ENCODE data around the gene KPNA4. TPM values are rescaled to one million over a fixed set of nuclear protein-coding genes. Genes with fewer than 3 reads are reported as not detected.
A peak's percentile ranks its signal among the peaks of the same experiment; 100 is the strongest.
"Not testable (repeated sequence)": the region's sequence is repeated elsewhere in the genome, so short reads cannot be mapped to it uniquely, and the experiment has no call there.

The KPNA4 gene
- total and polyA plus RNA-seq, 4 donors: 39.8 to 82.5 (median 51.4) TPM

DNA sequence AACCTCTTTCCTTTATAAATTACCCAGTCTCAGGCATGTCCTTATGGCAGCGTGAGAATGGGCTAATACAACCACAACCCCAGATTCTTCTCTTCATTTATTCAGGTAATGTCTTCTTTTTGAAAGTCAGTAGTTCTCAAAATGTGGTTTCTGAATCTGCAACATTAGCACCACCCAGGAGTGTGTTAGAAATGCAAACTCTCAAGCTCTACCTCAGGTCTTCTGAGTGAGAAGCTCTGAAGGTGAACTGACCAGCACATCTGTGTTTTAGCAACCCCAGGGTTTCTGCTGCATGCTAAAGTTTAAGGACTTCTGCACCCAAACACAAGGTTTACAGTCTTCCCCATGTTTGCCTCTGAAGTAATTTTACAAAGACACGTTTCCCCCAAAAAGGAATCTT lies 93.5 kb downstream of the KPNA4 start:
- Histone ChIP-seq H3K27ac (ENCODE audit: low read depth, low read length) (no peak overlapping the region), H3K4me1 (ENCODE audit: control insufficient read depth, insufficient read depth, low read length) (no peaks in the 10 kb centered on the region), H3K9me3 (ENCODE audit: control insufficient read depth, insufficient read depth, low read length) (peaks cover 5% of the 10 kb centered on the region), H3K36me3 (ENCODE audit: control insufficient read depth, insufficient read depth, low read length) (no peaks in the 10 kb centered on the region), H3K27me3 (ENCODE audit: control insufficient read depth, insufficient read depth, low read length) (no peaks in the 10 kb centered on the region), H3K4me3 (ENCODE audit: low read depth, low read length) (no peak overlapping the region)
- DNase-seq (ENCODE audit: low read depth in 4 of 6, low spot score in 6 of 6): no peak
- 60% methylated on average over 1 of the region's 2 CpGs for WGBS (ENCODE audit: insufficient coverage)

DNA sequence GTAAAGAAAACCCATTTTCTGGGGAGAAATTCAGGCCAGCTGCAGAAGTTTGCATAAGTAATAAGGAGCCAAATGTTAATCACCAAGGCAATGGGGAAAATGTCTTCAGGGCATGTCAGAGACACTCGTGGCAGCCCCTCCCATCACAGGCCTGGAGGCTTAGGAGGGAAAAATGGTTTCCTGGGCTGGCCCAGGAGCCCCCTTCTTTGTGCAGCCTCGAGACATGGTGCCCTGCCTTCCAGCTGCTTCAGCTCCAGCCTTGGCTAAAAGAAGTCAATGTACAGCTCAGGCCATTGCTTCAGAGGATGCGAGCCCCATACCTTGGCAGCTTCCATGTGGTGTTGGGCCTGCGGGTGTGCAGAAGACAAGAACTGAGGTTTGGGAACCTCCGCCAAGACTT lies 95.2 kb downstream of the KPNA4 start:
- WGBS (ENCODE audit: insufficient coverage): 88% methylated on average over 5 of the region's 5 CpGs
- H3K4me3 ChIP-seq (ENCODE audit: low read depth, low read length): no peak overlapping the region
- no peak for DNase-seq (ENCODE audit: low read depth in 4 of 6, low spot score in 6 of 6)

DNA sequence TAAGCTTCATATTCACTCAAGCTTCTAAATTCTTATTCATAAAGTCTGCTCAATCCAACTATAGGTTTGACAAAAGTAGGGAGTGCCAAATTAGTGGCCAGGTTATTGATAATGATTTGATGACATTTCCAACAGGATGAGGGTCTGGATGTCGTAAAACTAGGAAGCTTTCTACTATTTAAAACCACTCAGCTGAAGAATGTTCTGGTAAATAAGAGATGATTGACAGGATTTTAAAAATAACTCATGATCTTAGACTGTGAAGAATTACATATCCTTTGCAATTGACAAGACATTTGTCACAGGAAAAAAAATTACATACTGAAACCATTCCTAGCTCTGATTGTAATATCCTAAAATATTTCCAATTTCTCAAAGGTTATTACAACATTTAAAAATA lies 100.4 kb downstream of the KPNA4 start:
- H3K9me3 ChIP-seq (ENCODE audit: control insufficient read depth, insufficient read depth, low read length): peaks cover 1% of the 10 kb centered on the region
- H3K36me3 ChIP-seq (ENCODE audit: control insufficient read depth, insufficient read depth, low read length): no peaks in the 10 kb centered on the region
- H3K4me1 ChIP-seq (ENCODE audit: control insufficient read depth, insufficient read depth, low read length): no peaks in the 10 kb centered on the region
- H3K27me3 ChIP-seq (ENCODE audit: control insufficient read depth, insufficient read depth, low read length): no peaks in the 10 kb centered on the region
- WGBS (ENCODE audit: insufficient coverage): no CpG with 5 or more reads among the region's 1 CpG
- DNase-seq (ENCODE audit: low read depth in 4 of 6, low spot score in 6 of 6): no peak
- no peak overlapping the region for H3K27ac ChIP-seq (ENCODE audit: low read depth, low read length)
- no peak overlapping the region for H3K4me3 ChIP-seq (ENCODE audit: low read depth, low read length)

More for the DNA sequence above, 95.2 kb downstream of the KPNA4 start:
- H3K27me3 ChIP-seq (ENCODE audit: control insufficient read depth, insufficient read depth, low read length): no peaks in the 10 kb centered on the region
- H3K36me3 ChIP-seq (ENCODE audit: control insufficient read depth, insufficient read depth, low read length): no peaks in the 10 kb centered on the region
- H3K9me3 ChIP-seq (ENCODE audit: control insufficient read depth, insufficient read depth, low read length): peaks cover 5% of the 10 kb centered on the region
- no peak overlapping the region for H3K27ac ChIP-seq (ENCODE audit: low read depth, low read length)
- no peaks in the 10 kb centered on the region for H3K4me1 ChIP-seq (ENCODE audit: control insufficient read depth, insufficient read depth, low read length)

DNA sequence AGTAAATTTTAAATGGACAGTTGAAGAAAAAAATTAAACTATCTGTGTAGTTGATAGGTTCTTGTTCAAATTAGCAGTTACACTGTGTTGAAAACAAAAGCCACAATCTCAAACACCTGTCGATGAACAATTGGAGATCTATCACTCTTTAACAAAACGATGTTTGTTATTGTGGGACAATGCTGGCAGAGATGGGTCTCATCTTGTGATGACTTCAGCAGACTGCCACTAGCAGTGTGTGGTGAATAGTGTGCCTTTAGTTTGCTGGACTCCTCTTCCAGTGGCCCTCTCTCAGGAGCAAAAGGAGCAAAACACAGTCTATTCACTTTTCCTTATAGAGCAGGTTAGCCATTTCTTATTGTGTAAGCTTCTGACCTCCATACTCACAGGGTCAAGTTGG lies 101.0 kb downstream of the KPNA4 start:
- Histone ChIP-seq H3K27ac (ENCODE audit: low read depth, low read length) (no peak overlapping the region), H3K27me3 (ENCODE audit: control insufficient read depth, insufficient read depth, low read length) (no peaks in the 10 kb centered on the region), H3K4me3 (ENCODE audit: low read depth, low read length) (no peak overlapping the region), H3K4me1 (ENCODE audit: control insufficient read depth, insufficient read depth, low read length) (no peaks in the 10 kb centered on the region), H3K36me3 (ENCODE audit: control insufficient read depth, insufficient read depth, low read length) (no peaks in the 10 kb centered on the region), H3K9me3 (ENCODE audit: control insufficient read depth, insufficient read depth, low read length) (no peaks in the 10 kb centered on the region)
- no CpG with 5 or more reads among the region's 2 CpGs for WGBS (ENCODE audit: insufficient coverage)
- no peak for DNase-seq (ENCODE audit: low read depth in 4 of 6, low spot score in 6 of 6)

DNA sequence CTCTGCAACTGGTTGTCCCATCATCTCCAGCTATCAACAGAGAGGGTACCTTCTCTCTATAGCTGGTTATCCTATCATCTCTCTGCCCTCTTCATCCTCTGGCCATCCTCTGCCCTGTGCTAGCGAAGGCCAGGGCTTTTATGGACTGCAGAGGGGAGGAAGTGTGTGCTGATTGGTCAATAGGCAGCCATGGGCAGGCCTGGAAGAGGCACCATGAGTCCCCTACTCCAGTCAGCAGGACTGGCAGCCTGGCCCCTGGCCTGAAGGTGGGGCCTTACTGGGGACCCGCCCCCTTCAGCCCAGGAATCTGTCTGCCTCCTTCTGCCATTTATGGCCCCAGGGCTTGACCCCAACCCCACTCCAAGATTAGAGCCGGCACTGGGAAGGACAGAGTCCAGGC lies 105.3 kb downstream of the KPNA4 start:
- Histone ChIP-seq H3K36me3 (ENCODE audit: control insufficient read depth, insufficient read depth, low read length) (no peaks in the 10 kb centered on the region), H3K9me3 (ENCODE audit: control insufficient read depth, insufficient read depth, low read length) (no peaks in the 10 kb centered on the region), H3K27ac (ENCODE audit: low read depth, low read length) (no peak overlapping the region), H3K27me3 (ENCODE audit: control insufficient read depth, insufficient read depth, low read length) (no peaks in the 10 kb centered on the region), H3K4me1 (ENCODE audit: control insufficient read depth, insufficient read depth, low read length) (no peaks in the 10 kb centered on the region), H3K4me3 (ENCODE audit: low read depth, low read length) (no peak overlapping the region)
- no peak for DNase-seq (ENCODE audit: low read depth in 4 of 6, low spot score in 6 of 6)
- 100% methylated on average over 2 of the region's 3 CpGs for WGBS (ENCODE audit: insufficient coverage)

DNA sequence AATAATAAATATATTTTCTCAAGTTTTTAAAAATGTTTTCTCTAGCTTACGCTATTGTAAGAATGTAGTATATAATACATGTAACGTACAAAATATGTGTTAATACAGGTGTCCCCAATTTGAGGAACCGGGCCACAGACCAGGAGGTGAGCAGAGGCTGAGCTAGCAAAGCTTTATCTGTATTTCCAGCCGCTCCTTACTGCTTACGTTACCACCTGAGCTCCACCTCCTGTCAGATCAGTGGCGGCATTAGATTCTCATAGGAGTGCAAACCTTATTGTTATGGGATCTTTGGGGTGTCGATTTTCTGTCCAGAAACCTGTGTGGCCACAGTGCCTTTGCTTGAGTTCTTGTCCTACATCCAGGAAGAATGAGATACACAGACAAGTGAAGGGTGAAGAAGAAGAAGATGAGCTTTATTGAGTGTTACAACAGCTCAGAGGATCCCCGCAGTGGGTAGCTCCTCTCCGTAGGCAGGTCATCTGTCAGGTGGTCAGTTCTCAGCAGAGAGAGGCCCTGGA lies 105.9 kb downstream of the KPNA4 start:
- no peak overlapping the region for H3K27ac ChIP-seq (ENCODE audit: low read depth, low read length)
- WGBS (ENCODE audit: insufficient coverage): 95% methylated on average over 4 of the region's 9 CpGs
- H3K4me3 ChIP-seq (ENCODE audit: low read depth, low read length): no peak overlapping the region
- no peaks in the 10 kb centered on the region for H3K27me3 ChIP-seq (ENCODE audit: control insufficient read depth, insufficient read depth, low read length)
- no peaks in the 10 kb centered on the region for H3K36me3 ChIP-seq (ENCODE audit: control insufficient read depth, insufficient read depth, low read length)
- DNase-seq (ENCODE audit: low read depth in 4 of 6, low spot score in 6 of 6): no peak
- no peaks in the 10 kb centered on the region for H3K4me1 ChIP-seq (ENCODE audit: control insufficient read depth, insufficient read depth, low read length)
- H3K9me3 ChIP-seq (ENCODE audit: control insufficient read depth, insufficient read depth, low read length): no peaks in the 10 kb centered on the region

DNA sequence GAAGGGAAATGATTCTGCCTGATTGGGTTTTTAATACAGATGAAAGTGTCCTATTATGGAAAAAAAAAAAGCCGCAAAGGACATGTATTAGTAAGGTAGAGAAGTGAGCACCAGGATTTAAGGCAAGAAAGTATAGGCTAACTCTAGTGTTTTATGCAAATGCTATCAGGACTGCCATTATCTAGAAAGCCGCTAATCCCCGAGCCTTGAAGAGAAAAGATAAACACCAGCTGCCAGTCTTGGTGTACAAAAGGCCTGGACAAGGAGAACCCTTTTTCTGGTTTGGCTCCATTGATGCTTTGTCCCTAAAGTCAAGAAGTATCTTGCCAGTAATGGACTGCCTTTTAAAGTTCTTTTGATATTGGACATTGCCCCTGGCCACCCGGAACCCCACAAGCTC lies 107.2 kb downstream of the KPNA4 start:
- Histone ChIP-seq H3K4me1 (ENCODE audit: control insufficient read depth, insufficient read depth, low read length) (no peaks in the 10 kb centered on the region), H3K27me3 (ENCODE audit: control insufficient read depth, insufficient read depth, low read length) (no peaks in the 10 kb centered on the region), H3K4me3 (ENCODE audit: low read depth, low read length) (no peak overlapping the region), H3K27ac (ENCODE audit: low read depth, low read length) (no peak overlapping the region), H3K9me3 (ENCODE audit: control insufficient read depth, insufficient read depth, low read length) (no peaks in the 10 kb centered on the region), H3K36me3 (ENCODE audit: control insufficient read depth, insufficient read depth, low read length) (no peaks in the 10 kb centered on the region)
- DNase-seq (ENCODE audit: low read depth in 4 of 6, low spot score in 6 of 6): no peak
- 70% methylated on average over 2 of the region's 4 CpGs for WGBS (ENCODE audit: insufficient coverage)

DNA sequence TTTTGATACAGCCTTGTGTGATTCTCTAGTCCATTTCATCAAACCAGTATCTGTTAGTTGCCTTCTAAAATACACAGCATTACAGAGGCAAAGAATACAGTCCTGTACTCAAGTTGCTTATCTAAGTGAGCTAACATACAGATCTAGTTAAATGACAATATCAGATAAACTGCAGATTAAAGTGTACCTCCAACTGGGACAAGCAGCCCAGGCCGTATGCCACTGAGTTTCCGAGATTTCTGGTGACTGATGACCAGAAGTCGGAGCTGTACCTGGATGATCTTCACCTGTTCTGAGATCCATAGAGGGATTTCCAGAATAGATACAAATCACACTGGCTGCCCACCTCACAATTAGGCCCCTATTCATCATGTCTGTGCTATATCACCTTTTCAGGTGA lies 109.5 kb downstream of the KPNA4 start:
- Histone ChIP-seq H3K36me3 (ENCODE audit: control insufficient read depth, insufficient read depth, low read length) (no peaks in the 10 kb centered on the region), H3K27me3 (ENCODE audit: control insufficient read depth, insufficient read depth, low read length) (no peaks in the 10 kb centered on the region), H3K9me3 (ENCODE audit: control insufficient read depth, insufficient read depth, low read length) (no peaks in the 10 kb centered on the region), H3K4me3 (ENCODE audit: low read depth, low read length) (no peak overlapping the region), H3K27ac (ENCODE audit: low read depth, low read length) (no peak overlapping the region), H3K4me1 (ENCODE audit: control insufficient read depth, insufficient read depth, low read length) (no peaks in the 10 kb centered on the region)
- no peak for DNase-seq (ENCODE audit: low read depth in 4 of 6, low spot score in 6 of 6)
- 89% methylated on average over 3 of the region's 3 CpGs for WGBS (ENCODE audit: insufficient coverage)

DNA sequence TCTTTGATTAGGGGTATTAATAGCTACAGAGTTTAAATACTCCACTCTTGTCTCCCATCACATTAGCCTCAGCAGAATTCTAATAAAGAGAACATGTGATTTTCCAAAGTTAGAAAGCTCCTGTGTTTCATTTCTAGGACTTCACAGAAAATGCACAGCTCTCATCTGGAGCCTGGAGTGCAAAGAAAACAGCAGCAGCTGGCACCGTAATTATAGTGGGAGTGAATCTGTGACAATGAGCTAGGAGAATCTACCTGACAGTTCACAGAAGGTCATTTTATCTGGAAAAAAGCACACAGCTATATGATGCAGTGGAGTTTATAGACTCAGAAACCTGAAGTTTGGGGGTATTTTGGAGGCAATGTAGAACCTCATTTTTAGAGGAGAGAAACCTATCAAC lies 110.4 kb downstream of the KPNA4 start:
- WGBS (ENCODE audit: insufficient coverage): 67% methylated on average over 1 of the region's 1 CpG
- Histone ChIP-seq H3K4me3 (ENCODE audit: low read depth, low read length) (no peak overlapping the region), H3K4me1 (ENCODE audit: control insufficient read depth, insufficient read depth, low read length) (peaks cover 4% of the 10 kb centered on the region), H3K9me3 (ENCODE audit: control insufficient read depth, insufficient read depth, low read length) (peaks cover 1% of the 10 kb centered on the region), H3K36me3 (ENCODE audit: control insufficient read depth, insufficient read depth, low read length) (no peaks in the 10 kb centered on the region), H3K27me3 (ENCODE audit: control insufficient read depth, insufficient read depth, low read length) (peaks cover 7% of the 10 kb centered on the region), H3K27ac (ENCODE audit: low read depth, low read length) (no peak overlapping the region)
- peak in 1 of 6 donors; percentile 33 for DNase-seq (ENCODE audit: low read depth in 4 of 6, low spot score in 6 of 6)

DNA sequence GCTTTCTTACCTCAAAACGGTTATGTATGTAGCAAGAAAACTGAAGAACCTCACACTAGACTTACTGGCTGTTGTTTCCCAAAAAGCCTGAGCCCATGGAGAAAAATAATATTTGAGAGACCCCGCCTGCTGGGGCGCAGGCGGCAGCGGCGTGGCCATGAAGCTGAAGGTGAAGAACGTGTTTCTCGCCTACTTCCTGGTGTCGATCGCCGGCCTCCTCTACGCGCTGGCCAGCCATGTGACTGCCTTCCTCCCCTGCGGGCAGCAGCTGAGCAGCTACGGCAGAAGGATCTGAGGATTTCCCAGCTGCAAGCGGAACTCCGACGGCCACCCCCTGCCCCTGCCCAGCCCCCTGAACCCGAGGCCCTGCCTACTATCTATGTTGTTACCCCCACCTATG lies 113.1 kb downstream of the KPNA4 start:
- WGBS (ENCODE audit: insufficient coverage): 98% methylated on average over 10 of the region's 19 CpGs
- not testable (repeated sequence) for H3K9me3 ChIP-seq (ENCODE audit: control insufficient read depth, insufficient read depth, low read length); H3K27ac ChIP-seq (ENCODE audit: low read depth, low read length); DNase-seq (ENCODE audit: low read depth in 4 of 6, low spot score in 6 of 6); H3K36me3 ChIP-seq (ENCODE audit: control insufficient read depth, insufficient read depth, low read length); H3K4me3 ChIP-seq (ENCODE audit: low read depth, low read length)
- Histone ChIP-seq H3K4me1 (ENCODE audit: control insufficient read depth, insufficient read depth, low read length) (peaks cover 14% of the 10 kb centered on the region), H3K27me3 (ENCODE audit: control insufficient read depth, insufficient read depth, low read length) (peaks cover 11% of the 10 kb centered on the region)
